Measurements from ENCODE around the gene RGS1.

The RGS1 gene

DNA sequence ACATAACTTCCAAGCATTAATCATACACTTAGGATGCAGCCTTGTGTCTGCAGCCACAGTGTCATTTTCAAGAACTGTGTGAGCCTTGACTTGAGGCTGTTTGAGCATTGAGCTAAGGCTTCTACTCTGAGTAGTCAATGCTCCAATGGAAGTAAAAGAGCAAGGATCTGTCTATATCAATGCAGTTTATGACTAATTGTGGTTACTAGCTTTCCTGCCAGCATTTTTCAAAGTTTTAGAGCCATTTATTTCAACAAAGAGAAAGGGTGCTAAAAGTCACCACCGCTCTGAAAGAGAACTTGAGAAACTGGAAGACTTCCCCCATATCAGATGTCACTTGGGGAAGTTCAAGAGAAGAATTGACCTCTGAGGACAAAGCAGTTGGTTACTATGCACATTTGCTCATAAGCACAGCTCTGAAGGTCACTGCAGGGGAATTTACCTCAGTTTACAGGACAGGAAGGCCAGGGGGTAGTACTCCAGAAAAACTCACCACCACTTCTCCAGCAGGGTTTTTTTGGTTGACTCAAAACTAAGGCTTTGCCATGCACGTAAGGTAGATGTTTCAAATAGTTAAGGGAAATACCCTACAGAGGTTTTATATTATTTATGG, 24.5 kb upstream of the RGS1 start:
- no peaks in the 10 kb centered on the region; the same call in 1 of the 2 replicates for H3K4me1 ChIP-seq (ENCODE audit: control insufficient read depth, insufficient read depth, low read length)
- TF ChIP-seq ZNF433 (tag by site-specific recombination; IDR thresholded peaks at IDR 0.05; ENCODE audit: low read depth) = no peak
- TF ChIP-seq ZNF600 (tag by site-specific recombination; IDR thresholded peaks at IDR 0.05) = no peak
- TF ChIP-seq ZNF791 (tag by site-specific recombination; IDR thresholded peaks at IDR 0.05) = no peak
- TF ChIP-seq ZNF239 (tag by site-specific recombination; IDR thresholded peaks at IDR 0.05) = no peak
- TF ChIP-seq ZNF23 (tag by site-specific recombination; IDR thresholded peaks at IDR 0.05; ENCODE audit: borderline replicate concordance) = no peak
- TF ChIP-seq GLI2 (tag by site-specific recombination; IDR thresholded peaks at IDR 0.05; ENCODE audit: borderline replicate concordance, low read depth) = no peak
- H3K36me3 ChIP-seq (ENCODE audit: control insufficient read depth in 2 of 2, insufficient read depth in 1 of 2, low read length in 2 of 2) = no peaks in the 10 kb centered on the region
- ChIA-PET POLR2A (no interaction called here), CTCF (interaction anchor here (0.6 to 0.9 kb wide), 2 partner anchors 8 to 656 kb away, joined by 3 read pairs; no protein-coding TSS in a partner anchor)
- H3K9me3 ChIP-seq (ENCODE audit: control insufficient read depth, insufficient read depth, low read depth, low read length) = no peaks in the 10 kb centered on the region
- no peak overlapping the region for H3K27ac ChIP-seq (ENCODE audit: extremely low read depth, low read depth, low read length)
- no peak overlapping the region for H3K4me3 ChIP-seq (ENCODE audit: low read depth, low read length)

DNA sequence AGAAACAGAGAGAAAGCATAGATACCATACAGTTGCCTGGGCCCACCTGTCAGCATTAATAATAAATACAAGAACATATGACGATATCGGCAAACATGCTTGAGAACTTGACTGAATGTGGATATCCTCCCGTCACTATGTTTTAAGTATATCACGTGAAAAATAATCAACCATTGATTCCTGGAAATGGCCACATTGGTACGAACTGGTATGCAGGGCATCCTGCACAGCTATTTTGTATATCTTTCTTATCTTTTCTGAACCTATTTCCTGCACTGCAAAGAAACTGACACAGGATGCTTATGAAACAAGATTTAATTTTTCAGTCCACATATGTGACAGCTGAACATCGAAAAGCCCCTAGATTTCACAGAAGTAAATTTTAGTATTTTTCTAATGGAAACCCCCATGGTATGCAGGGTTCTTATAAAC, 22.8 kb upstream of the RGS1 start:
- Histone ChIP-seq H3K9me3 (ENCODE audit: control insufficient read depth, insufficient read depth, low read depth, low read length) (no peaks in the 10 kb centered on the region), H3K36me3 (ENCODE audit: control insufficient read depth in 2 of 2, insufficient read depth in 1 of 2, low read length in 2 of 2) (no peaks in the 10 kb centered on the region), H3K4me1 (ENCODE audit: control insufficient read depth, insufficient read depth, low read length) (no peaks in the 10 kb centered on the region; the same call in 1 of the 2 replicates), H3K27ac (ENCODE audit: extremely low read depth, low read depth, low read length) (no peak overlapping the region), H3K4me3 (ENCODE audit: low read depth, low read length) (no peak overlapping the region)
- POLR2A ChIA-PET = no interaction called here
- TF ChIP-seq ZNF610 (tag by site-specific recombination; IDR thresholded peaks at IDR 0.05; ENCODE audit: borderline replicate concordance) (no peak), SP7 (tag by site-specific recombination; IDR thresholded peaks at IDR 0.05) (no peak), ZNF701 (tag by site-specific recombination; IDR thresholded peaks at IDR 0.05) (no peak), ZEB2 (tag by site-specific recombination; IDR thresholded peaks at IDR 0.05) (no peak), ZNF501 (tag by site-specific recombination; IDR thresholded peaks at IDR 0.05) (no peak), ZNF514 (tag by site-specific recombination; IDR thresholded peaks at IDR 0.05) (no peak), MZF1 (tag by site-specific recombination; IDR thresholded peaks at IDR 0.05; ENCODE audit: borderline replicate concordance) (no peak), ZNF623 (tag by site-specific recombination; IDR thresholded peaks at IDR 0.05) (no peak), ZNF785 (tag by site-specific recombination; IDR thresholded peaks at IDR 0.05) (no peak), ZNF530 (tag by site-specific recombination; IDR thresholded peaks at IDR 0.05; ENCODE audit: low read depth) (no peak), ZNF433 (tag by site-specific recombination; IDR thresholded peaks at IDR 0.05; ENCODE audit: low read depth) (no peak), HOXC10 (CRISPR knock-in tag; IDR thresholded peaks at IDR 0.05) (no peak)
- TF ChIP-seq, protein P1, sequence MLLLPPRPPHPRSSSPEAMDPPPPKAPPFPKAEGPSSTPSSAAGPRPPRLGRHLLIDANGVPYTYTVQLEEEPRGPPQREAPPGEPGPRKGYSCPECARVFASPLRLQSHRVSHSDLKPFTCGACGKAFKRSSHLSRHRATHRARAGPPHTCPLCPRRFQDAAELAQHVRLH (tag by site-specific recombination; IDR thresholded peaks at IDR 0.05) = no peak
- CTCF ChIA-PET = no interaction called here

DNA sequence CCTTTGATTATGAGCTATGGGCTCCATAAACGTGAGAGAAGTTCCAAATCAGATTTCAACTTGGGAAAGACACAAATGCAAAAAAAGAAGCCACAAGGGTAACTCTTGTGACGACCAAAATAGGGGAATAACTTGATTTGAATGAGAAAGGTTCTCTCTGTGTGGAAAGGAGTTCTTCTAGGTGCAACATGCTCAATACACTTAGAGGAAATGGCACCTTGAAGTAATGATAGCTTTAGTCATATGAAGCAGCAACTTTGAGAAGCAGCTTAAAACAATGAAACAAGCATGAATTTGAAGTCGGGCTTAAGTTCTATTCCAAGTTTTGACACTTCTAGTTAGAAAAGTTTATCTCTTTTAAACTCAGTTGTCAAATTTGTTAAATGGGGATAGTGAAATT, 21.8 kb upstream of the RGS1 start:
- H3K27ac ChIP-seq (ENCODE audit: extremely low read depth, low read depth, low read length) = no peak overlapping the region
- no peaks in the 10 kb centered on the region; the same call in 1 of the 2 replicates for H3K4me1 ChIP-seq (ENCODE audit: control insufficient read depth, insufficient read depth, low read length)
- no peaks in the 10 kb centered on the region for H3K9me3 ChIP-seq (ENCODE audit: control insufficient read depth, insufficient read depth, low read depth, low read length)
- no peak overlapping the region for H3K4me3 ChIP-seq (ENCODE audit: low read depth, low read length)
- ChIA-PET POLR2A (no interaction called here), CTCF (interaction anchor here (0.6 kb wide), 1 partner anchor 95 kb away, joined by 4 read pairs; no protein-coding TSS in a partner anchor)
- H3K36me3 ChIP-seq (ENCODE audit: control insufficient read depth in 2 of 2, insufficient read depth in 1 of 2, low read length in 2 of 2) = no peaks in the 10 kb centered on the region
- TF ChIP-seq, protein P2, sequence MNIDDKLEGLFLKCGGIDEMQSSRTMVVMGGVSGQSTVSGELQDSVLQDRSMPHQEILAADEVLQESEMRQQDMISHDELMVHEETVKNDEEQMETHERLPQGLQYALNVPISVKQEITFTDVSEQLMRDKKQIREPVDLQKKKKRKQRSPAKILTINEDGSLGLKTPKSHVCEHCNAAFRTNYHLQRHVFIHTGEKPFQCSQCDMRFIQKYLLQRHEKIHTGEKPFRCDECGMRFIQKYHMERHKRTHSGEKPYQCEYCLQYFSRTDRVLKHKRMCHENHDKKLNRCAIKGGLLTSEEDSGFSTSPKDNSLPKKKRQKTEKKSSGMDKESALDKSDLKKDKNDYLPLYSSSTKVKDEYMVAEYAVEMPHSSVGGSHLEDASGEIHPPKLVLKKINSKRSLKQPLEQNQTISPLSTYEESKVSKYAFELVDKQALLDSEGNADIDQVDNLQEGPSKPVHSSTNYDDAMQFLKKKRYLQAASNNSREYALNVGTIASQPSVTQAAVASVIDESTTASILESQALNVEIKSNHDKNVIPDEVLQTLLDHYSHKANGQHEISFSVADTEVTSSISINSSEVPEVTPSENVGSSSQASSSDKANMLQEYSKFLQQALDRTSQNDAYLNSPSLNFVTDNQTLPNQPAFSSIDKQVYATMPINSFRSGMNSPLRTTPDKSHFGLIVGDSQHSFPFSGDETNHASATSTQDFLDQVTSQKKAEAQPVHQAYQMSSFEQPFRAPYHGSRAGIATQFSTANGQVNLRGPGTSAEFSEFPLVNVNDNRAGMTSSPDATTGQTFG (tag by site-specific recombination; IDR thresholded peaks at IDR 0.05; ENCODE audit: borderline replicate concordance) = no peak
- TF ChIP-seq ZNF404 (tag by site-specific recombination; IDR thresholded peaks at IDR 0.05) = no peak
- TF ChIP-seq, protein P3, sequence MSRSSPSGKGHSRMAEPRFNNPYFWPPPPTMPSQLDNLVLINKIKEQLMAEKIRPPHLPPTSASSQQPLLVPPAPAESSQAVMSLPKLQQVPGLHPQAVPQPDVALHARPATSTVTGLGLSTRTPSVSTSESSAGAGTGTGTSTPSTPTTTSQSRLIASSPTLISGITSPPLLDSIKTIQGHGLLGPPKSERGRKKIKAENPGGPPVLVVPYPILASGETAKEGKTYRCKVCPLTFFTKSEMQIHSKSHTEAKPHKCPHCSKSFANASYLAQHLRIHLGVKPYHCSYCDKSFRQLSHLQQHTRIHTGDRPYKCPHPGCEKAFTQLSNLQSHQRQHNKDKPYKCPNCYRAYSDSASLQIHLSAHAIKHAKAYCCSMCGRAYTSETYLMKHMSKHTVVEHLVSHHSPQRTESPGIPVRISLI (tag by site-specific recombination; IDR thresholded peaks at IDR 0.05) = no peak
- TF ChIP-seq ZNF19 (tag by site-specific recombination; IDR thresholded peaks at IDR 0.05; ENCODE audit: low read depth) = no peak
- TF ChIP-seq, protein P4, sequence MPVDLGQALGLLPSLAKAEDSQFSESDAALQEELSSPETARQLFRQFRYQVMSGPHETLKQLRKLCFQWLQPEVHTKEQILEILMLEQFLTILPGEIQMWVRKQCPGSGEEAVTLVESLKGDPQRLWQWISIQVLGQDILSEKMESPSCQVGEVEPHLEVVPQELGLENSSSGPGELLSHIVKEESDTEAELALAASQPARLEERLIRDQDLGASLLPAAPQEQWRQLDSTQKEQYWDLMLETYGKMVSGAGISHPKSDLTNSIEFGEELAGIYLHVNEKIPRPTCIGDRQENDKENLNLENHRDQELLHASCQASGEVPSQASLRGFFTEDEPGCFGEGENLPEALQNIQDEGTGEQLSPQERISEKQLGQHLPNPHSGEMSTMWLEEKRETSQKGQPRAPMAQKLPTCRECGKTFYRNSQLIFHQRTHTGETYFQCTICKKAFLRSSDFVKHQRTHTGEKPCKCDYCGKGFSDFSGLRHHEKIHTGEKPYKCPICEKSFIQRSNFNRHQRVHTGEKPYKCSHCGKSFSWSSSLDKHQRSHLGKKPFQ (tag by site-specific recombination; IDR thresholded peaks at IDR 0.05) = no peak
- no peak for TF ChIP-seq ZNF324 (tag by site-specific recombination; IDR thresholded peaks at IDR 0.05)
- TF ChIP-seq, protein P5, sequence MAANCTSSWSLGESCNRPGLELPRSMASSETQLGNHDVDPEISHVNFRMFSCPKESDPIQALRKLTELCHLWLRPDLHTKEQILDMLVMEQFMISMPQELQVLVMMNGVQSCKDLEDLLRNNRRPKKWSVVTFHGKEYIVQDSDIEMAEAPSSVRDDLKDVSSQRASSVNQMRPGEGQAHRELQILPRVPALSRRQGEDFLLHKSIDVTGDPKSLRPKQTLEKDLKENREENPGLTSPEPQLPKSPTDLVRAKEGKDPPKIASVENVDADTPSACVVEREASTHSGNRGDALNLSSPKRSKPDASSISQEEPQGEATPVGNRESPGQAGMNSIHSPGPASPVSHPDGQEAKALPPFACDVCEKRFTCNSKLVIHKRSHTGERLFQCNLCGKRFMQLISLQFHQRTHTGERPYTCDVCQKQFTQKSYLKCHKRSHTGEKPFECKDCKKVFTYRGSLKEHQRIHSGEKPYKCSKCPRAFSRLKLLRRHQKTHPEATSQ (tag by site-specific recombination; IDR thresholded peaks at IDR 0.05) = no peak

All from HEK293 (cell line).